ENCODE measurements around the gene DENND4C.
"Not testable (repeated sequence)": the region's sequence is repeated elsewhere in the genome, so short reads cannot be mapped to it uniquely, and the experiment has no call there.

Gene DENND4C

GRCh38 chr9:19229595-19230354 lies 718 bp upstream of the DENND4C start:
- no peak for DNase-seq

DNA sequence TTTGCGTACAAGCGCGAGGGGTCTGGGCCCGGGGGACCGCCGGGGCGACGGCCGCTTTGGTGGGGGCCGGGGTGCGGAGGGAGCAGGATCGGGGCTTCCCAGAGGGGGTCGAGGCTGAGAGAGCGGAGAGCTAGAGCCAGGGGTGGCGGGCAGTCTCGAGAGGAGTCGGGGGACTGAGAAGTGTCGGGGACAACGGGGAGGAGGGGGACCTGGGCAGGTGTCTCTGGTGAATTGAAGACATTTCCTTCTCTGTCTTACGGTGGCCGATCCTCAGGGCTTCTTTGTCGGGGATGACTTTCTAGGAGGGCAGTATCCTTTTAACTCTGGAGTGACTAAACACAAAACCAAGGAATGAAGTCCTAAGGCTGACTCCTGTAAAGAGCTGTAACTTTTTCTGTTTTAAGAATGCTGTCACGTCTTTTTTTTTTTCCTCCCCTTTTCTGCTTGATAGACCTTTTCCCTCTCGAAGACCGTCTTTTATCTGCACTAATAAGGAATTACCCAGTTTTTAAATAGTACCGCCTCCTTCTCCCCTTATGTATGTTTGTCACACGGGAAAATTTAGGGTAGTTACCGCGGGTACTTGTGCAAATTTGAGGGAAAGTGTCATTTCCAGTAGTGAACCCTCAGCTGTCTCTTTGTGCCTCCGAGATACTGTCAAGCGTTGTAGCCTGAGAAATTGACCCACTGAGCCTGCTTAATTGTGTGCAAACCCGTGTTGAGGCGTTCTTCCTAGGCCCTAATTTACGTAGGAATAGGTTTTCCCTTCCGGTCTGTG lies 822 bp downstream of the DENND4C start:
- DNase-seq: no peak

DNA sequence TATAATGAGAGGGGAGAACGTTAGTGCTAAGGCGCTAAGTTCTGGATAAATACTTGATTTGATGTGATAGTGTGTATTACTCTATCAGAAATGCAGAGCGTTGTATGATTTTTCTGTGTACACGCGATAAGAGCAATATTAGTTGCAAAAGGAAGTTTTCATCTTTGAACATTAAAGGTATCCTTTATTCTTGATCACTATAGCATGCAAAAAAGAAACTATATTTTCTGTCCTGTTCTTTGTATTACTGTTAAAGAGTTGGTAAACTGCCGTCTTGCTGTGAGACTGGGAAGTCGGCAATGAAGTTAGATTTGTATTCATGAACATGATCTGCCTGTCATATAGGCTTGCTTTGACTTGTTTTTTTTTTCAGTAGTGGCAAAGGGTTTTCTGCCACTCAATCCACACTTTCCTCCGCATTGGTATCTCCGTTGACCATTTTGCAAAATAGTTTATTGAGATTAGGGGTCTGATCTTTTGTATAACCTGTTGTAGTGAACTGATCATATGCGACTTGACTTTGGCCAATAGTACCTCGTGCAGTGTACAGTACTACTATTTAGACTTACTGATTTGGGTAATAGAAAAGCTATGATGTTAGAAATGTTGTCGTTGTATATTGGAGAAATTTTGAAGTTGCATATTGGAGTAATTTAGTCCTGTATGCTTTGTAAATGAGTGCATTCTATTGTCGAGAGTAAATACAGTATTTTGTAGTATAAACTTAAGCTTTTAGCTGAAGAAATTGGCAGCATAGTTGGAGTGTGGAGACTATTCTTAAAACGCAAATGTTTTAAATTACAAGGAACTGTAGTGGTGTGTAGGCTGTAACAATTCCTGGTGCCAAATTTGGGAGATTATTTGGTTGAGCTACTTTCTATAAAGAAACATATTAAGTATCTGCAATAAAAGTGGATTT lies 1.7 kb downstream of the DENND4C start:
- no peak for DNase-seq

DNA sequence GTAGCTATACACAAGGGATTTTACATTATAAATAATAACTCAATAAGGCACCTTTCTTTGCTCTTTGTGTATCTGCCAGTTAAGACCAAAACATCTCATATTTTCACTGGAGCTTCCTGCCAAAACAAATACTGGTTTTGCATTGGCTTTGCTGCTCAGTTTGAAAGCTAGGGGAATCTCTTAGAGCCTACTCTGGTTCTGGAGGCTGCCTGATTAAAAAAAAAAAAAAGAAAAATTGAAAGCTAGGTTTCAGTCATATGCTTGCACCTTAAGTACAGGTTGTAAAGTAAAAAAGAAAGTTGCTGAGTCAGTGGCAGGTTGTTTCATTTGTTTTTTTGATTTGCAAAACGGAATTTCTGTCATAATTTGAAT lies 2.3 kb downstream of the DENND4C start:
- peak in 1 of 2 donors; percentile 26 for DNase-seq

DNA sequence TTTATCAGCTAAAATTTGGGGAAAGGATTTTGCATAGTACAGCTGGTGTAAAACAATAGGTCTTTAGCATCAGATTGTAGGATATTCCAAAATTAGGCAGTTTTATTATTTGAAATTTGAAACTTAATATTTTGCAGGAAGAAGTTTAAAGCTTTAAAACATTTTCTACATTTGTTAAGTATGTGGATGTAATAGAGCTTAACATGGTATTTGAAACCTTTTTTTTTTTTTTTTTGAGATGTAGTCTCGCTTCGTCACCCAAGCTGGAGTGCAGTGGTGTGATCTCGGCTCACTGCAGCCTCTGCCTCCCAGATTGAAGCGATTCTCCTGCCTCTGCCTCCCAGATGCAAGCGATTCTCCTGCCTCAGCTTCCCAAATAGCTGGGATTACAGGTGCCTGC lies 2.9 kb downstream of the DENND4C start:
- no peak for DNase-seq

DNA sequence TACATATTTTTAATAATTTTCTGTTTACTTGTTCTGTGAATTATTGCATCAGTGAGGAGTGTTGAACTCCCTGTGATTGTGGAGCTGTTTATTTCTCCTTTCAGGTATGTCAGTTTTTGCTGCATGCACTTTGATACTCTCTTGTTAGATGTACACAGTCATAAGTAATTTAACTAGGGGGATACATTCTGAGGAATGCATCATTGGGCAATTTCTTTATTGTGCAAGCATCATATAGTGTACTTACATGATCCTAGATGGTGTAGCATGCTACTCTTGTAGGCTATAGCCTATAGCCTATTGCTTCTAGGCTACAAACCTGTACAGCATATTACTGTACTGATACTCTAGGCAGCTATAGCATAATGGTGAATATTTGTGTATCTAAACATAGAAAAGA lies 9.5 kb downstream of the DENND4C start:
- DNase-seq: no peak

DNA sequence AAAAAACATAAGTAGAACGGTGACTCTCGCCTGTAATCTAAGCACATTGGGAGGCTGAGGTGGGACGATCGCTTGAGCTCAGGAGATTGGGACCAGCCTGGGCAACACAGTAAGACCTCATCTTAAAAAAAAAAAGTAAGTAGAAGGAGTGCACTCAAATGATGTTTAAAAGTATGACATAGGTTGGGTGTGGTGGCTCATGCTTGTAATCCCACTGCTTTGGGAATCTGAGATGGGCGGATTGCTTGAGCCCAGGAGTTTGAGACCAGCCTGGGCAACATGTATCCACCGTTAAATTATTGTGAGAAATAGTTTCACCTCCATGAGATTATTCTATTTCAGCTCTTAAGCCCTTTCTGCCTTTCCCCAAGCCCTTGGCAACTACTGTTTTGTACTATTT lies 11.2 kb downstream of the DENND4C start:
- DNase-seq: no peak

GRCh38 chr9:19243366-19244033 lies 13.0 kb downstream of the DENND4C start:
- no peak for DNase-seq

DNA sequence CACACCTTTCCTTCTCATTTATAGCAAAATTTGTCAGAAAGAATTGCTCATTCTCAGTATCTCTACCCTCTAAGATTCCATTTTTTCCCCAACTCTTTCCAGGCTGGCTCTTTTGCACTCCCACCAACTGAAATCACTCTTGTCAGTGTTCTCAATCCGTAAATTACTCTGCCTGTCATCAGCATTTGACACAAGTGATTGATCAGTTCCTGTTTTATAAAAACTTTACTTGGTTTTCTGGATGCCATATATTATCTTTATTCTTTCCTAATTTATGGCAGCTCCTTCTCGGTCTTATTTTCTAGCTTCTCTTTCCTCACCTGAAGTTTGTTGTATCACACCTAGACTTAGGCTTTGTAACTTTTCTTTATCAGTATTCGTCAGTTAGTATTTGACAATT lies 16.4 kb downstream of the DENND4C start:
- DNase-seq: no peak

DNA sequence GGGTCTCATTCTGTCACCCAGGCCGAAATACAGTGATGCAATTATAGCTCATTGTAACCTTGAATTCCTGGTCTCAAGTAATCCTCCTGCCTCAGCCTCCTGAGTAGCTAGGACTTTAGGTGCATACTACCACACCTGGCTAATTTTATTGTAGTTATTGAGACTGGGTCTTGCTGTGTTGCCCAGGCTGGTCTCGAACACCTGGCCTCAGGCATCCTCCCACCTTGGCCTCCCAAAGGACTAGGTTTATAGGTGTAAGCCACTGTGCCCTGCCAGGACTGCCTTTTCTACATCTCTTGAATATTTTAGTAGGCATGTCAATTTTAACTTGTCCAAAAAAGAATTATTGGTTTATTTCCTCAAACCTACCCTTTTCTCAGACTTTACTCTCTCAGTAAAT lies 16.9 kb downstream of the DENND4C start:
- DNase-seq: no peak

DNA sequence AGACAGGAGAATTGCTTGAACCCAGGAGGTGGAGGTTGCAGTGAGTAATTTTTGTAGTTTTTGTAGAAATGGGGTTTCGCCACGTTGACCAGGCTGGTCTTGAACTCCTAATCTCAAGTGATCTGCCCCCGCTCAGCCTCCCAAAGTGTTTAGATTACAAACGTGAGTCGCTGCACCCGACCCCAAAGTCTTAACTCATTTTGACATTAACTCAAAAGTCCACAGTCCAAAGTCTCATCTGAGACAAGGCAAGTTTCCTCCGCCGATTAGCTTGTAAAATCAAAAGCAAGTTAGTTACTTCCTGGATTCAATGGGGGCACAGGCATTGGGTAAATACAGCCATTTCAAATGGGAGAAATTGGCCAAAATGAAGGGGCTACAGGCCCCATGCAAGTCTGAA lies 19.9 kb downstream of the DENND4C start:
- DNase-seq: not testable (repeated sequence)

DNA sequence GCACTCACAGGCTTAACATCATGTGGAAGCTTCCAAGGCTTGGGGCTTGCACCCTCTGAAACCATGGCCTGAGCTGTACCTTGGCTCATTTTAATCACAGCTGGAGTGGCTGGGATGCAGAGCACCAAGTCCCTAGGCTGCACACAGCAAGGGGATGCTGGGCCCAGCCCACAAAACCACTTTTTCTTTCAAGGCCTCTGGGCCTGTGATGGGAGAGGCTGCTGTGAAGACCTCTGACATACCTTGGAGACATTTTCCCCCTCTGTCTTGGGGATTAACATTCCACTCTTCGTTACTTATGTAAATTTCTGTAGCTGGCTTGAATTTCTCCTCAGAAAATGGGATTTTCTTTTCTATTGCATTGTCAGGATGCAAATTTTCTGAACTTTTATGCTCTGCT lies 20.7 kb downstream of the DENND4C start:
- not testable (repeated sequence) for DNase-seq

DNA sequence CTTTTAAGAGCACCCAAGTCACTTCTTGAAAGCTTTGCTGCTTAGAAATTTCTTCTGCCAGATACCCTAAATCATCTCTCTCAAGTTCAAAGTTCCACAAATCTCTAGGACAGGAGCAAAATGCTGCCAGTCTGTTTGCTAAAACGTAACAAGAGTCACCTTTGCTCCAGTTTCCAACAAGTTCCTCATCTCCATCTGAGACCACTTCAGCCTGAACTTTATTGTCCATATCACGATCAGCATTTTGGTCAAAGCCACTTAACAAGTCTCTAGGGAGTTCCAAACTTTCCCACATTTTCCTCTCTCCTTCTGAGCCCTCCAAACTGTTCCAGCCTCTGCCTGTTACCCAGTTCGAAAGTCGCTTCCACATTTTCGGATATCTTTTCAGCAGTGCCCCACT lies 21.1 kb downstream of the DENND4C start:
- not testable (repeated sequence) for DNase-seq

DNA sequence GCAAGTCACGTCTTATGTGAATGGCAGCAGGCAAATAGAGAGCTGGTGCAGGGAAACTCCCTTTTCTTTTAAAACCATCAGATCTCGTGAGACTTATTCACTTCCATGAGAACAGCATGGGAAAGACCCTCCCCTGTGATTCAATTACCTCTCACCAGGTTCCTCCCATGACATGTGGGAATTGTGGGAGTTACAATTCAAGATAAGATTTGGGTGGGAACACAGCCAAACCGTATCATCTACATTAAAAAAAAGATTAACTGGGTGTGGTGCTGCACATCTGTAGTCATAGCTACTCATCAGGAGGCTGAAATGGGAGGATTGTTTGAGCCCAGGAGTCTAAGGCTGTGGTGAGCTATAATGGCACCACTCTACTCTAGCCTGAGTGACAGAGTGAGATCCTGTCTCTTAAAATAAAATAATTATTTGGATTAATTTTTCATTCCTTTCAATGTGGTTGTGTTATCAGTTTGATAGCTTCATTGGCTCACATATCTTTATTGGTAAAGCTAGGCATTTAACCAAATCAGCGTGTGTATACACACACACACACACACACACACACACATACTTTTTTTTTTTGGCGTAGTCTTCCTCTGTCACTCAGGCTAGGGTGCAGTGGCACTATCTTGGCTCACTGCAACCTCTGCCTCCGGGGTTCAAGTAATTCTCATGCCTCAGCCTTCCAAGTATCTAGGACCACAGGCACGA lies 21.8 kb downstream of the DENND4C start:
- no peak for DNase-seq

- DNase-seq: no peak
Observed at GRCh38 chr9:19252885-19253219, 22.4 kb downstream of the DENND4C start.

DNA sequence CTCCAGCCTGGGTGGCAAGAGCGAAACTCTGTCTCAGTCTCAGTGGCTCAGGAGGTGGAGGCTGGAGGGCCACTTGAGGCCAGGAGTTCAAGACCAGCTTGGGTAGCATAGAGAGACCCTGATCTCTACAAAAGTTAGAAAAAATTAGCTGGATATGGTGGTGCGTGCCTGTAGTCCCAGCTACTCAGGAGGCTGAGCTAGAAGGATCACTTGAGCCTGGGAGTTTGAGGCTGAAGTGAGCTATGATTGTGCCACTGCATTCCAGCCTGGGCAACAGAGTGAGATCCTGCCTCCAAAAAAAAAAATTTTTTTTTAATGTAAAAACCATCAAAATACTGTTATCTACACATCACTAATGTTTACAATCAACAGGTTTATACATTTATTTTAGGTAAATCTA lies 24.6 kb downstream of the DENND4C start:
- no peak for DNase-seq

DNA sequence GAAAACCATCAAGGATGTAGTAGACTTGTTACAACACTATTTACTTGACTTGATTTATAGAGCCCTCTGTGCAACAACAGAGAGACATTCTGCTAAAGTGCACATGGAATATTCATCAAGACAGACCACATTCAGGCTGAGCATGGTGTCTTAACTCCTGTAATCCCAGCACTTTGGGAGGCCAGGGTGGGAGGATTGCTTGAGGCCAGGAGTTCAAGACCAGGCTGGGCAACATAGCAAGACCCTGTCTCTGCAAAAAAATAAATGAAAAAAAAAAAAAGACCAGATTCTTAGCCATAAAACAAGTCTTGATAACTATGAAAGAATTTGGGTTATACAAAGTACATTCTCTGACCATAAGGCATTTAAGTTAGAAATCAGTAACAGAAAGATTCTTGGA lies 25.3 kb downstream of the DENND4C start:
- DNase-seq: no peak

GRCh38 chr9:19259665-19260255 lies 29.3 kb downstream of the DENND4C start:
- not testable (repeated sequence) for DNase-seq

DNA sequence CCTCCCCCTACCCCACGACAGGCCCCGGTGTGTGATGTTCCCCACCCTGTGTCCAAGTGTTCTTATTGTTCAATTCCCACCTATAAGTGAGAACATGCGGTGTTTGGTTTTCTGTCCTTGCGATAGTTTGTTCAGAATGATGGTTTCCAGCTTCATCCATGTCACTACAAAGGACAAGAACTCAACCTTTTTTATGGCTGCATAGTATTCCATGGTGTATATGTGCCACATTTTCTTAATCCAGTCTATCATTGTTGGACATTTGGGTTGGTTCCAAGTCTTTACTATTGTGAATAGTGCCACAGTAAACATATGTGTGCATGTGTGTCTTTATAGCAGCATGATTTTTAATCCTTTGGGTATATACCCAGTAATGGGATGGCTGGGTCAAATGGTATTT lies 35.1 kb downstream of the DENND4C start:
- not testable (repeated sequence) for DNase-seq

GRCh38 chr9:19266778-19267384 lies 36.4 kb downstream of the DENND4C start:
- not testable (repeated sequence) for DNase-seq

GRCh38 chr9:19269582-19269981 lies 39.1 kb downstream of the DENND4C start:
- DNase-seq: no peak

Measured in CD4-positive, alpha-beta T cell treated with Interferon alpha-2 for 1 hour (primary cell).